IPS DF 19.7 (cell line): Measurements from ENCODE around the gene TEKTIP1.
"Not testable (repeated sequence)": the region's sequence is repeated elsewhere in the genome, so short reads cannot be mapped to it uniquely, and the experiment has no call there.

Experiments
- DNase-seq: peaks from one replicate; pipeline ENCODE4 v3.0.0-alpha.2; 2013; ENCODE audit warnings: low read depth, low spot score

TEKTIP1 gene

GRCh38 chr19:3523361-3524077 lies 15.5 kb upstream of the TEKTIP1 start:
- no peak for DNase-seq

GRCh38 chr19:3524078-3524842 lies 14.7 kb upstream of the TEKTIP1 start:
- DNase-seq: no peak

GRCh38 chr19:3524904-3525451 lies 14.0 kb upstream of the TEKTIP1 start:
- DNase-seq: no peak

GRCh38 chr19:3526507-3527237 lies 12.3 kb upstream of the TEKTIP1 start:
- DNase-seq: no peak

GRCh38 chr19:3527238-3527910 lies 11.6 kb upstream of the TEKTIP1 start:
- DNase-seq: no peak

- no peak for DNase-seq
Observed at GRCh38 chr19:3528080-3528479, 10.9 kb upstream of the TEKTIP1 start.

- DNase-seq: no peak
Observed at GRCh38 chr19:3528539-3529211, 10.3 kb upstream of the TEKTIP1 start.

GRCh38 chr19:3529299-3529698 lies 9.7 kb upstream of the TEKTIP1 start:
- not testable (repeated sequence) for DNase-seq

GRCh38 chr19:3530389-3530788 lies 8.6 kb upstream of the TEKTIP1 start:
- no peak for DNase-seq

GRCh38 chr19:3531716-3532115 lies 7.3 kb upstream of the TEKTIP1 start:
- no peak for DNase-seq

GRCh38 chr19:3532154-3532786 lies 6.7 kb upstream of the TEKTIP1 start:
- DNase-seq: no peak

- DNase-seq: no peak
Observed at GRCh38 chr19:3533033-3533432, 5.9 kb upstream of the TEKTIP1 start.

GRCh38 chr19:3533563-3534216 lies 5.3 kb upstream of the TEKTIP1 start:
- no peak for DNase-seq

- no peak for DNase-seq
Observed at GRCh38 chr19:3534375-3535234, 4.4 kb upstream of the TEKTIP1 start.

GRCh38 chr19:3535235-3535535 lies 3.8 kb upstream of the TEKTIP1 start:
- DNase-seq: no peak

GRCh38 chr19:3535563-3535965 lies 3.4 kb upstream of the TEKTIP1 start:
- DNase-seq: no peak

GRCh38 chr19:3535981-3536380 lies 3.0 kb upstream of the TEKTIP1 start:
- DNase-seq: no peak

- DNase-seq: no peak
Observed at GRCh38 chr19:3536429-3537100, 2.4 kb upstream of the TEKTIP1 start.

GRCh38 chr19:3537101-3537437 lies 1.9 kb upstream of the TEKTIP1 start:
- no peak for DNase-seq
